GM12892 (cell line): ENCODE data around the gene HDHD3.
"Not testable (repeated sequence)": the region's sequence is repeated elsewhere in the genome, so short reads cannot be mapped to it uniquely, and the experiment has no call there.

Source experiments
- POLR2A ChIP-seq: IDR thresholded peaks from 2 replicates; pipeline ENCODE4 v1.6.1; 2011; ENCODE audit warnings: low read depth, low read length, control low read depth
- POLR2AphosphoS5 ChIP-seq: IDR thresholded peaks from 2 replicates; pipeline ENCODE4 v1.6.1; 2011; ENCODE audit warnings: low read depth, low read length, control low read depth
- TAF1 ChIP-seq: IDR thresholded peaks from 2 replicates; pipeline ENCODE4 v1.6.1; 2011; ENCODE audit warnings: low read depth, mild to moderate bottlenecking, control low read depth, low read length, borderline replicate concordance

DNA sequence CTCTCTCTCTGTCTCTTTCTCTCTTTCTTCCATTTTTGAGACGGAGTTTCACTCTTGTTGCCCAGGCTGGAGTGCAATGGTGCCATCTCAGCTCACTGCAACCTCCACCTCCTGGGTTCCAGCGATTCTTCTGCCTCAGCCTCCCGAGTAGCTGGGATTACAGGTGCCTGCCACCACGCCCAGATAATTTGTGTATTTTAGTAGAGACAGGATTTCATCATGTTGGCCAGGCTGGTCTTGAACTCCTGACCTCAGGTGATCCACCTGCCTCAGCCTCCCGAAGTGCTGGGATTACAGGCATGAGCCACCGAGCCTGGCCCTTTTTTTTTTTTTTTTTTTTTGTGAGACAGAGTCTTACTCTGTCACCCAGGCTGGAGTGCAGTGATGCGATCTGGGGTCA lies 4.7 kb upstream of the HDHD3 start:
- TF ChIP-seq POLR2AphosphoS5, POLR2A, TAF1: not testable (repeated sequence)
